Smooth muscle cell (in vitro differentiated cells): ENCODE measurements around the gene GPC6. TPM values are rescaled to one million over a fixed set of nuclear protein-coding genes. Genes with fewer than 3 reads are reported as not detected.

Source experiments
- DNase-seq: peaks from one replicate; lab custom pipeline; 2025; ENCODE audit not compliant: unreplicated experiment; lab: John Stamatoyannopoulos, UW
- H2AFZ ChIP-seq: fragments of 200-600 bp; sonication (generic); 2 replicates; pipeline ENCODE4 v1.6.0; 2016; ENCODE audit warnings: antibody characterized with exemption, low read depth, mild to moderate bottlenecking
- H3F3A ChIP-seq: fragments of 200-600 bp; sonication (generic); 2 replicates; pipeline ENCODE4 v1.6.0; 2017; ENCODE audit warnings: antibody characterized with exemption, low read depth
- H3K27ac ChIP-seq: fragments of 200-600 bp; sonication (generic); 2 replicates; pipeline ENCODE4 v1.5.1; 2016; ENCODE audit warnings: low read depth, mild to moderate bottlenecking
- H3K27me3 ChIP-seq: fragments of 200-600 bp; sonication (generic); 2 replicates; pipeline ENCODE4 v1.6.1; 2016; ENCODE audit warnings: low read depth, mild to moderate bottlenecking
- H3K36me3 ChIP-seq: fragments of 200-600 bp; sonication (generic); 2 replicates; pipeline ENCODE4 v1.5.1; 2016; ENCODE audit warnings: low read depth
- H3K4me1 ChIP-seq: fragments of 200-600 bp; sonication (generic); 2 replicates; pipeline ENCODE4 v1.5.1; 2016; ENCODE audit warnings: low read depth
- H3K4me2 ChIP-seq: fragments of 200-600 bp; sonication (generic); 2 replicates; pipeline ENCODE4 v1.6.0; 2016; ENCODE audit warnings: mild to moderate bottlenecking
- H3K4me3 ChIP-seq: fragments of 200-600 bp; sonication (generic); 2 replicates; pipeline ENCODE4 v1.5.1; 2016; ENCODE audit warnings: mild to moderate bottlenecking
- H3K79me2 ChIP-seq: fragments of 200-600 bp; sonication (generic); 2 replicates; pipeline ENCODE4 v1.6.0; 2016; ENCODE audit warnings: low read depth, mild to moderate bottlenecking
- H3K9ac ChIP-seq: fragments of 200-600 bp; sonication (generic); 2 replicates; pipeline ENCODE4 v1.6.0; 2016; ENCODE audit warnings: low read depth
- H3K9me3 ChIP-seq: fragments of 200-600 bp; sonication (generic); replicated peaks from 2 replicates; pipeline ENCODE4 v1.5.1; 2016; ENCODE audit warnings: low read depth
- H4K20me1 ChIP-seq: fragments of 200-600 bp; sonication (generic); 2 replicates; pipeline ENCODE4 v1.6.0; 2016; ENCODE audit warnings: low read depth
- CTCF ChIP-seq: fragments of 200-600 bp; sonication (generic); IDR thresholded peaks from 2 replicates; pipeline ENCODE4 v1.5.1; 2017; ENCODE audit warnings: borderline replicate concordance, mild to moderate bottlenecking, antibody characterized with exemption; ENCODE audit not compliant: insufficient read depth, poor library complexity, severe bottlenecking
- WGBS: methylation state at CpG from one replicate; pipeline ENCODE4 v1.1.7; 2016; ENCODE audit warnings: low lambda C conversion rate; 5-methylcytosine and 5-hydroxymethylcytosine counted together
- polyA plus RNA-seq: library from polyadenylated mRNA; unstranded; fragments of >200 nt; fragmentation: Nextera tagmentation; extraction: Ambion mirVana; gene quantifications from 2 replicates; pipeline ENCODE4 v1.2.1, GENCODE V29; 2016
- total RNA-seq: library from RNA; depleted of rRNA; stranded (reverse); fragments of >200 nt; gene quantifications from 2 replicates; pipeline ENCODE4 v1.2.3, GENCODE V29; 2014

Gene GPC6
- total and polyA plus RNA-seq, 2 experiments from 2014 or later = 19.7 to 68.5 TPM

- TF ChIP-seq CTCF = no peak
- WGBS = 88% methylated on average over 2 of the region's 2 CpGs
- H3K9me3 ChIP-seq = no peaks in the 10 kb centered on the region
- no peak overlapping the region for H2AFZ ChIP-seq
- H3K4me3 ChIP-seq = no peak overlapping the region
- H3K36me3 ChIP-seq = no peaks in the 10 kb centered on the region
- H3K4me1 ChIP-seq = no peaks in the 10 kb centered on the region
- no peaks in the 10 kb centered on the region for H3K27me3 ChIP-seq
- H3K9ac ChIP-seq = no peak overlapping the region
- no peak overlapping the region for H3K27ac ChIP-seq
- no peaks in the 10 kb centered on the region for H3K79me2 ChIP-seq
- no peak overlapping the region for H3K4me2 ChIP-seq
- no peak for DNase-seq
- no peaks in the 10 kb centered on the region for H3F3A ChIP-seq
- no peaks in the 10 kb centered on the region for H4K20me1 ChIP-seq
These were observed 883.2 kb downstream of the GPC6 start for GRCh38 chr13:94109715-94110374.

- no peak for TF ChIP-seq CTCF
- peak overlapping the region; percentile 36 for H3K4me2 ChIP-seq
- no peaks in the 10 kb centered on the region for H3K79me2 ChIP-seq
- H3K27me3 ChIP-seq = no peaks in the 10 kb centered on the region
- H3K9ac ChIP-seq = no peak overlapping the region
- H4K20me1 ChIP-seq = no peaks in the 10 kb centered on the region
- no peaks in the 10 kb centered on the region for H3K36me3 ChIP-seq
- H3K27ac ChIP-seq = no peak overlapping the region
- no peaks in the 10 kb centered on the region for H3F3A ChIP-seq
- no peak overlapping the region for H3K4me3 ChIP-seq
- no peak overlapping the region for H2AFZ ChIP-seq
- no peak for DNase-seq
- no peaks in the 10 kb centered on the region for H3K4me1 ChIP-seq
- WGBS = 35% methylated on average over 3 of the region's 3 CpGs
- H3K9me3 ChIP-seq = no peaks in the 10 kb centered on the region
These were observed 885.6 kb downstream of the GPC6 start for GRCh38 chr13:94112227-94112626.

GRCh38 chr13:94112731-94113130 lies 886.1 kb downstream of the GPC6 start:
- no peaks in the 10 kb centered on the region for H3K27me3 ChIP-seq
- no peak overlapping the region for H2AFZ ChIP-seq
- H4K20me1 ChIP-seq = no peaks in the 10 kb centered on the region
- H3K79me2 ChIP-seq = no peaks in the 10 kb centered on the region
- 81% methylated on average over 2 of the region's 2 CpGs for WGBS
- H3K4me3 ChIP-seq = no peak overlapping the region
- no peak overlapping the region for H3K9ac ChIP-seq
- peak overlapping the region; percentile 36 for H3K4me2 ChIP-seq
- H3K36me3 ChIP-seq = no peaks in the 10 kb centered on the region
- TF ChIP-seq CTCF = no peak
- H3F3A ChIP-seq = no peaks in the 10 kb centered on the region
- no peak overlapping the region for H3K27ac ChIP-seq
- no peaks in the 10 kb centered on the region for H3K9me3 ChIP-seq
- no peaks in the 10 kb centered on the region for H3K4me1 ChIP-seq
- no peak for DNase-seq

GRCh38 chr13:94113245-94113644 lies 886.6 kb downstream of the GPC6 start:
- no peak for DNase-seq
- Histone ChIP-seq H3K27me3 (no peaks in the 10 kb centered on the region), H4K20me1 (no peaks in the 10 kb centered on the region), H3K79me2 (no peaks in the 10 kb centered on the region), H3F3A (no peaks in the 10 kb centered on the region), H3K9me3 (no peaks in the 10 kb centered on the region), H2AFZ (no peak overlapping the region), H3K4me2 (no peak overlapping the region), H3K36me3 (no peaks in the 10 kb centered on the region), H3K4me3 (no peak overlapping the region), H3K27ac (no peak overlapping the region), H3K9ac (no peak overlapping the region), H3K4me1 (no peaks in the 10 kb centered on the region)
- no peak for TF ChIP-seq CTCF
